Panc1 (cell line): ENCODE data around the gene TMEM151A. TPM values are rescaled to one million over a fixed set of nuclear protein-coding genes. Genes with fewer than 3 reads are reported as not detected.

Experiments used
- ATAC-seq: fragments of 200-7000 bp; cut with Tn5 transposase; 2 replicates; pipeline ENCODE4 v1.9.1; 2020; ENCODE audit warnings: mild to moderate bottlenecking, moderate library complexity
- BruUV-seq: library from RNA; stranded (reverse); fragments of 400-500 nt; replicated peaks from 2 replicates; lab custom pipeline; 2021; lab: Mats Ljungman, UMichigan
- CTCF ChIA-PET: fragments of 300-600 bp; sonication (Branson Sonifier 250); formaldehyde crosslinking; loops from one replicate; lab custom pipeline; 2022; ENCODE audit warnings: antibody characterized with exemption; lab: Charles Lee
- POLR2A ChIA-PET: fragments of 300-600 bp; sonication (Branson Sonifier 250); formaldehyde crosslinking; loops from one replicate; lab custom pipeline; 2022; ENCODE audit warnings: antibody characterized with exemption; lab: Charles Lee
- DNase-seq: peaks from one replicate; pipeline ENCODE4 v3.0.0-alpha.2; 2010; ENCODE audit warnings: low read depth, low spot score
- H3K27ac ChIP-seq: 2 replicates; pipeline ENCODE4 v1.5.1; 2011; ENCODE audit warnings: mild to moderate bottlenecking, low read length, inconsistent platforms
- H3K27me3 ChIP-seq: fragments of 200-500 bp; sonication (Bioruptor generic); 2 replicates; pipeline ENCODE4 v1.6.0; 2014; ENCODE audit warnings: low read length, inconsistent platforms; ENCODE audit not compliant: control insufficient read depth, insufficient read depth
- H3K36me3 ChIP-seq: fragments of 200-500 bp; sonication (Bioruptor generic); 2 replicates; pipeline ENCODE4 v1.5.1; 2014; ENCODE audit warnings: inconsistent platforms, mild to moderate bottlenecking, low read length, moderate library complexity; ENCODE audit not compliant: control insufficient read depth, insufficient read depth
- H3K4me1 ChIP-seq: 2 replicates; pipeline ENCODE4 v1.5.1; 2011; ENCODE audit warnings: inconsistent platforms, mild to moderate bottlenecking, low read length, moderate library complexity; ENCODE audit not compliant: control insufficient read depth, insufficient read depth
- H3K4me3 ChIP-seq, 2 experiments: 2 replicates each; pipeline ENCODE4 v1.5.1; 2011 to 2012; ENCODE audit warnings: low read depth in 2 of 2, low read length in 2 of 2, mild to moderate bottlenecking in 2 of 2, inconsistent platforms in 1 of 2, moderate library complexity in 1 of 2
- H3K9me3 ChIP-seq: fragments of 200-500 bp; sonication (Bioruptor generic); 2 replicates; pipeline ENCODE4 v1.5.1; 2014; ENCODE audit warnings: low read depth, mild to moderate bottlenecking, inconsistent platforms, low read length, moderate library complexity; ENCODE audit not compliant: control insufficient read depth, insufficient read depth
- POLR2AphosphoS5 ChIP-seq: IDR thresholded peaks from 2 replicates; pipeline ENCODE4 v1.6.1; 2012; ENCODE audit warnings: mild to moderate bottlenecking, low read depth, low read length, moderate library complexity
- SIN3A ChIP-seq: IDR thresholded peaks from 2 replicates; pipeline ENCODE4 v1.6.1; 2012; ENCODE audit warnings: low read depth, mild to moderate bottlenecking, low read length, moderate library complexity, borderline replicate concordance; ENCODE audit not compliant: insufficient read depth
- TCF7L2 ChIP-seq: IDR thresholded peaks from 2 replicates; pipeline ENCODE4 v1.6.1; 2011; ENCODE audit warnings: mild to moderate bottlenecking, low read depth, low read length, inconsistent platforms
- in situ Hi-C: cut with HindIII; loops from 2 replicates; pipeline ENCODE4 v1.10.0; 2016; ENCODE audit warnings: low sequenced_read_pairs, low pct_unique_long_range_greater_than_20kb
- intact Hi-C: fragments of 100-400 bp; cut with micrococcal nuclease; formaldehyde crosslinking; loops from one replicate; pipeline ENCODE4 v1.10.0; 2022; ENCODE audit not compliant: unreplicated experiment
- total RNA-seq: library from RNA; stranded (reverse); gene quantifications from one replicate; pipeline ENCODE4 v1.2.1, GENCODE V29; 2021; ENCODE audit not compliant: unreplicated experiment
- TF ChIP-seq, protein P1 (sequence below): fragments of 450-650 bp; IDR thresholded peaks from 2 replicates; pipeline ENCODE4 v1.5.1; 2017; ENCODE audit warnings: mild to moderate bottlenecking
- TF ChIP-seq, protein P2 (sequence below), 2 experiments: IDR thresholded peaks; 2 replicates each; pipeline ENCODE4 v1.6.1; 2011 to 2012; ENCODE audit warnings: low read depth in 2 of 2, control low read depth in 1 of 2, low read length in 1 of 2, mild to moderate bottlenecking in 1 of 2, moderate library complexity in 1 of 2; ENCODE audit not compliant: insufficient read depth in 1 of 2

Gene TMEM151A
- total RNA-seq, 1 experiment from 2014 or later, result 11.0 TPM

DNA sequence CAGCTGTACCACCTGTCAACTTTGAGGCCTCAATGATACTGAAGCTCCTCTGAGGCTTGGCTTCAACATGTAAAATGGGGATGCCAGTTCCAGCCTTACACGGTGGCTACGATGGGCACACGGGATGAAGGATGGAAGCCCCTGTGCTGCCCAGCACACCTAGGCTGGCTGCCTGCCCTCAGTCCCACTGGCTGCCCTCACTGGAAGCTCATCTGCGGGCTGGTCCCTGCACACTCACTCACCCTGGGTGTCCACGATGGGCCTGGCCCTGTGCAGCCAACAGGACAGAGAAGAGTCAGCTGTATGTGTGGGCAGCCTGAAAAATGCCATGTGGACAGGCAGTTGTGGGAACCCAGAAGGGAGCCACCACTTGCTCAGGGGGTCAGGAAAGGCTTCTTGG, 5.0 kb upstream of the TMEM151A start:
- ChIA-PET CTCF (no interaction called here), POLR2A (no interaction called here)
- in situ Hi-C loops (no loop called here), intact Hi-C loops (no loop called here)
- H3K27me3 ChIP-seq, result no peaks in the 10 kb centered on the region
- TF ChIP-seq TCF7L2, result no peak
- TF ChIP-seq, protein P1, sequence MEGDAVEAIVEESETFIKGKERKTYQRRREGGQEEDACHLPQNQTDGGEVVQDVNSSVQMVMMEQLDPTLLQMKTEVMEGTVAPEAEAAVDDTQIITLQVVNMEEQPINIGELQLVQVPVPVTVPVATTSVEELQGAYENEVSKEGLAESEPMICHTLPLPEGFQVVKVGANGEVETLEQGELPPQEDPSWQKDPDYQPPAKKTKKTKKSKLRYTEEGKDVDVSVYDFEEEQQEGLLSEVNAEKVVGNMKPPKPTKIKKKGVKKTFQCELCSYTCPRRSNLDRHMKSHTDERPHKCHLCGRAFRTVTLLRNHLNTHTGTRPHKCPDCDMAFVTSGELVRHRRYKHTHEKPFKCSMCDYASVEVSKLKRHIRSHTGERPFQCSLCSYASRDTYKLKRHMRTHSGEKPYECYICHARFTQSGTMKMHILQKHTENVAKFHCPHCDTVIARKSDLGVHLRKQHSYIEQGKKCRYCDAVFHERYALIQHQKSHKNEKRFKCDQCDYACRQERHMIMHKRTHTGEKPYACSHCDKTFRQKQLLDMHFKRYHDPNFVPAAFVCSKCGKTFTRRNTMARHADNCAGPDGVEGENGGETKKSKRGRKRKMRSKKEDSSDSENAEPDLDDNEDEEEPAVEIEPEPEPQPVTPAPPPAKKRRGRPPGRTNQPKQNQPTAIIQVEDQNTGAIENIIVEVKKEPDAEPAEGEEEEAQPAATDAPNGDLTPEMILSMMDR, result no peak
- TF ChIP-seq POLR2AphosphoS5, result peak; percentile 32; the same call in 1 of the 2 replicates
- TF ChIP-seq, protein P2, sequence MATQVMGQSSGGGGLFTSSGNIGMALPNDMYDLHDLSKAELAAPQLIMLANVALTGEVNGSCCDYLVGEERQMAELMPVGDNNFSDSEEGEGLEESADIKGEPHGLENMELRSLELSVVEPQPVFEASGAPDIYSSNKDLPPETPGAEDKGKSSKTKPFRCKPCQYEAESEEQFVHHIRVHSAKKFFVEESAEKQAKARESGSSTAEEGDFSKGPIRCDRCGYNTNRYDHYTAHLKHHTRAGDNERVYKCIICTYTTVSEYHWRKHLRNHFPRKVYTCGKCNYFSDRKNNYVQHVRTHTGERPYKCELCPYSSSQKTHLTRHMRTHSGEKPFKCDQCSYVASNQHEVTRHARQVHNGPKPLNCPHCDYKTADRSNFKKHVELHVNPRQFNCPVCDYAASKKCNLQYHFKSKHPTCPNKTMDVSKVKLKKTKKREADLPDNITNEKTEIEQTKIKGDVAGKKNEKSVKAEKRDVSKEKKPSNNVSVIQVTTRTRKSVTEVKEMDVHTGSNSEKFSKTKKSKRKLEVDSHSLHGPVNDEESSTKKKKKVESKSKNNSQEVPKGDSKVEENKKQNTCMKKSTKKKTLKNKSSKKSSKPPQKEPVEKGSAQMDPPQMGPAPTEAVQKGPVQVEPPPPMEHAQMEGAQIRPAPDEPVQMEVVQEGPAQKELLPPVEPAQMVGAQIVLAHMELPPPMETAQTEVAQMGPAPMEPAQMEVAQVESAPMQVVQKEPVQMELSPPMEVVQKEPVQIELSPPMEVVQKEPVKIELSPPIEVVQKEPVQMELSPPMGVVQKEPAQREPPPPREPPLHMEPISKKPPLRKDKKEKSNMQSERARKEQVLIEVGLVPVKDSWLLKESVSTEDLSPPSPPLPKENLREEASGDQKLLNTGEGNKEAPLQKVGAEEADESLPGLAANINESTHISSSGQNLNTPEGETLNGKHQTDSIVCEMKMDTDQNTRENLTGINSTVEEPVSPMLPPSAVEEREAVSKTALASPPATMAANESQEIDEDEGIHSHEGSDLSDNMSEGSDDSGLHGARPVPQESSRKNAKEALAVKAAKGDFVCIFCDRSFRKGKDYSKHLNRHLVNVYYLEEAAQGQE (IDR thresholded peaks at IDR 0.05; ENCODE audit: insufficient read depth in 1 of 2, low read depth in 2 of 2, low read length in 1 of 2), result no peak
- ATAC-seq (no peak), DNase-seq (no peak)
- H3K4me1 ChIP-seq, result peaks cover 34% of the 10 kb centered on the region
- no peaks in the 10 kb centered on the region for H3K9me3 ChIP-seq
- no peak overlapping the region for H3K4me3 ChIP-seq
- no peaks in the 10 kb centered on the region; the same call in none of the 2 replicates for H3K36me3 ChIP-seq
- BruUV-seq, result no TSS peak
- no peak overlapping the region for H3K27ac ChIP-seq

DNA sequence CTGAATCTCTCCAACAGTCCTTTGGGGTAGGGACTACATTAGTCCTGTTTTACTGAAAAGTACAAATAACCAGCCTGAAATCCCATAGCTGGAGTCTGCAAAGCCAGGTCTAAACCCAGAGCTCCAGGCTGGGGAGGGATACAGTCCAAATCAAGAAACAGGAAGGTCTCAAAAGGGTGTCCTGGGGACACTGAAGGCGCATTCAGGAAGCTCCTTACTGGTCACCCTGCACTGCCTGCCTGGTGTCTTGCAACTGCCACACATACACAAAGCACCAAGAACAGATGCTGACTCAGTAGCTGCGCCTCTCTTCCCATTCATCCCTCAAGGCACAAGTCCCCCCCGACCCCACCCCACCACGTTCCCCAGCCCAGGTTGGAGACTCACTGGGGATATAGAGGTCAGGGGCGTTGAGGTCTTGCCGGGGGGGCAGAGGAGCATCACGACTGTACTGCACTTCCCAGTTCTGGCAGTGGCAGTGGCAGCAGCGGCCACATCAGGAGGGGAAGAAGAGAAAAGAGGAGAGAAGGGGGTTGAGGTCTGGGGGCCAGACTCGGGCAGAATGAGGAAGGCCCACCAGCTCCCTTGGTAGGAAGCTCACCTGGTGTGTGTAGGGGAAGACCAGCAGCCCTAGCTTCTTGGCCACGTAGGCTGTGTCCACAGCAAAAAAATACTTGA, 4.3 kb upstream of the TMEM151A start:
- POLR2A ChIA-PET, result interaction anchor here (0.6 kb wide), 1 partner anchor 12 kb away, joined by 6 read pairs; no protein-coding TSS in a partner anchor
- intact Hi-C loops, result no loop called here
- DNase-seq (no peak), ATAC-seq (no peak)
- in situ Hi-C loops, result no loop called here
- no peaks in the 10 kb centered on the region for H3K27me3 ChIP-seq
- H3K27ac ChIP-seq, result peak overlapping the region; percentile 98
- H3K4me1 ChIP-seq, result peaks cover 32% of the 10 kb centered on the region
- CTCF ChIA-PET, result no interaction called here
- no peaks in the 10 kb centered on the region for H3K9me3 ChIP-seq
- no peaks in the 10 kb centered on the region; the same call in none of the 2 replicates for H3K36me3 ChIP-seq
- H3K4me3 ChIP-seq, result peak overlapping the region; percentile 83 to 86
- BruUV-seq, result no TSS peak
- no peak for TF ChIP-seq TCF7L2
- no peak for TF ChIP-seq POLR2AphosphoS5
- TF ChIP-seq, protein P1, result no peak
- TF ChIP-seq SIN3A, result no peak
- TF ChIP-seq, protein P2 (IDR thresholded peaks at IDR 0.05; ENCODE audit: insufficient read depth in 1 of 2, low read depth in 2 of 2, low read length in 1 of 2), result no peak
